ENCODE data around the gene SYCE1L.
A peak's percentile ranks its signal among the peaks of the same experiment; 100 is the strongest.

GRCh38 chr16:77236063-77236511, 36.9 kb downstream of the SYCE1L start:
- TF ChIP-seq EP300 (IDR thresholded peaks at IDR 0.05) (no peak), POLR2AphosphoS5 (IDR thresholded peaks at IDR 0.05) (no peak), POLR2A (IDR thresholded peaks at IDR 0.05) (peak in 1 of 4 donors; percentile 9)
